ENCODE data around the gene MATCAP1.

MATCAP1 gene

GRCh38 chr16:67207249-67208091 lies 23.7 kb upstream of the MATCAP1 start:
- no peak for DNase-seq

GRCh38 chr16:67206838-67207248 lies 23.1 kb upstream of the MATCAP1 start:
- DNase-seq: no peak

DNA sequence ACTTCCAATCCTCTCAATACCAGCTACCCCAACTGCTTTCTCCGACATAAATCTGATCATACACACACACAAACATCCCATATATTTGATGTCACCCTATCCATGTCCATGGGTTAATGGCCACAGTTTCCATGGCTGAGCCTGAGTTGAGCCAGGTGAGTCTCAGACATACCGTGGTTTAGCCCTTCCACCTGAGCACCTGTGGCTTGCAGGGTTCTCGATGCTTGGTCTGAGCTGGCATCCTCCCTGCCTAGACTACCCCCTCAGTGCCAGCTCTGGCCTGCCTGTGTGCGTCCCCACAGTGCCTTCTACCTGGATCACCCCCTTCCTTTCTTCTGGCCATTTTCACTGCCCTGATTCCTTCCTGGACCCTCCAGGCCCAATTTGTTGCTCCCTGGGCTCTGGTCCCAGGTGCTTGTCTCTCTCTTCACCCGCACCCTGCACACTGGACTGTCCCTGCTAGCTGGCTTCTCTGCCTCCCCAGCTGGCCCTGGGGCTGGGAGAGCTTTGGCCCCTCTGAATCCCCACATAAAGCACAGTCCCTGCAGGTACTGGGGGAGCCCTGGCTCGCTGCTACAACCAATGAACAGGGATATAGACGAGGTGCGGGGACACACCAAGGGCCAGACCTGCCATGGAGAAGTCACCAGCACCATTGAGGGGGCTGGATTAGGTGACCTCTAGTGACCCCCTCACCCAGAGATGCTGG lies 22.5 kb upstream of the MATCAP1 start:
- DNase-seq: no peak

- DNase-seq: no peak
These were observed 20.3 kb upstream of the MATCAP1 start for GRCh38 chr16:67204076-67204475.

DNA sequence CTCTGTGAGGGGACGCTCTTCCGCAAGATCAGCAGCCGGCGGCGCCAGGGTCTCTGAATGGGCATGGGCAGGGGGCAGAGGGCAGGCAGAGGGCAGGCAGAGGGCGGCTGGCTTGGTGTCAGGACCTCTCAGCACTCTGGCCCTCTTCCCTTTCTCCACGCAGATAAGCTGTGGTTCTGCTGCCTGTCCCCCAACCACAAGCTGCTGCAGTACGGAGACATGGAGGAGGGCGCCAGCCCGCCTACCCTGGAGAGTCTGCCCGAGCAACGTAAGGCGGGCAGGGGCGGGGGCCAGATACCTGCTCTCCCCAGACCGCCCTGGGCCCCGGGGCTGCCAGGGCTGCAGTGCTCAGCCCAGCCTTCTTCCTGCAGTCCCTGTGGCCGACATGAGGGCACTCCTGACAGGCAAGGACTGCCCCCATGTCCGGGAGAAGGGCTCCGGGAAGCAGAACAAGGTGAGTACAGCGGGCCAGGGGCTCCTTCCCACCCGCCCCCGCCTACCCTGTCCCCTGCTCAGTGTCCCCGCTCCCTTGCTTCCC lies 19.3 kb upstream of the MATCAP1 start:
- no peak for DNase-seq

- DNase-seq: no peak
These were observed 18.7 kb upstream of the MATCAP1 start for GRCh38 chr16:67202426-67202825.

DNA sequence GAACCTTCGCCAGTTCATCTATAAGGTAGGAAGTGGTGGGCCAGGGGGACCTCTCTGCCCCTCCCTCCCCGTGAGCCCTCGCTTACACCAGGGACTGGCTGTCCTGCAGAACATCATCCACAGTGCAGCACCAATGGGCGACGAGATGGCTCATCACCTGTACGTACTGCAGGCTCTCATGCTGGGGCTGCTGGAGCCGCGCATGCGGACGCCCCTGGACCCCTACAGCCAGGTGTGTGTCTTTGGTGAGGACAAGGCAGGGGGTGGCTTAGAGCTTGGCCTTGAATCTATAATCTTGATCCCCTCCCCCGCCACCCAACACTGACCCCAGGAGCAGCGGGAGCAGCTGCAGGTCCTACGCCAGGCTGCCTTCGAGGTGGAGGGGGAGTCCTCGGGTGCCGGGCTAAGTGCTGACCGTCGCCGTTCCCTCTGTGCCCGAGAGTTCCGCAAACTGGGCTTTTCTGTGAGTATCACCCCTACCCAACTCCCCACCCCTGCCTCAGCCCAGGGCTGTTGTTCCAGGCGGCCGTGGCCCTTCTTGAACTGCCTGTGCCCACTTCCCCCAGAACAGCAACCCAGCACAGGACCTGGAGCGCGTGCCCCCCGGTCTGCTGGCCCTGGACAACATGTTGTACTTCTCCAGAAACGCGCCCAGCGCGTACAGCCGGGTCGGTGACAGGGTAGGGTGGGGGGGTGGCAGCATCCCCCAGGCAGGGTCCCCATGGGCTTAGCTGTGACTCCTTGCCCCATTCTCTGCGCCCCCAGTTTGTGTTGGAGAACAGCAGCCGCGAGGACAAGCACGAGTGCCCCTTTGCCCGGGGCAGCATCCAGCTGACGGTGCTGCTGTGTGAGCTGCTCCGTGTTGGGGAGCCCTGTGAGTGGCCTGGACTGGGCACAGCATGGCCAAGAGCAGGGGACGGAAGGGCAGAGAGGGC lies 17.9 kb upstream of the MATCAP1 start:
- DNase-seq: no peak

- DNase-seq: no peak
These were observed 16.7 kb upstream of the MATCAP1 start for GRCh38 chr16:67200491-67200890.

- DNase-seq: no peak
These were observed 16.0 kb upstream of the MATCAP1 start for GRCh38 chr16:67199808-67200198.

DNA sequence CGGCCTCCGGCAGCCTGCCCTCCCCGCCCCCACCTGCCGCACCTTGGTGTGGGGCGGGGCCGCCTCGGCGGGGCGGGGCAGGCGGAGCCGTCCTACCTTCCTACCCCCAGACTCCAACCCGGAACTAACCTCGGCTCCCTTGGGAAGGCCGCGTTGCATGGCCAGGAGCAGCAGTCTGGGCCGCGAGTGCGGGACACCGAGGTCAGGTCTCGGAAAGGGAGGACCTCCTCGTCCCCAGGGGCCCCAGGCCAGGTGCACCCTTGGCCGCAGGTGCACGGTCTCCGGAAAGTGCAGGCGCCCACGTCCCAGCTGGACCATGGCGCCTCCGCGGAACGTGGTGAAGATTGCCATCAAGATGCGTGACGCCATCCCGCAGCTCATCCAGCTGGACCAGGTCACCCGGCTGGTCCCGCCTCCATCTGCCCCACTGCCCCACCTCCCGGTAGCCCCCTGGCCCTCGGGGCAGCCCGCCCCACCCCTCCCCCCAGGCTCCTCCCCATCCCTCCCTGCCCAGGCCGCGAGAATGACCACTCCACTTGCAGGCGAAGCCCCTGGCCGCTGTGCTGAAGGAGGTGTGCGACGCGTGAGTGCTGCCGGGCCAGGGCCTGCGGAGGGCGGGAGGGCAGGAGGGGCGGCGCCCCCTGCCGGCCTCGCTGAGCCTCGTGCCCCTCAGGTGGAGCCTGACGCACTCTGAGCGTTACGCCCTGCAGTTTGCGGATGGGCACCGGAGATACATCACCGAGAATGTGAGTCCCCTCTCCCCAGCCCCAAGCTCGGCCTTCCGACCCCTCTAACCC lies 15.4 kb upstream of the MATCAP1 start, which contains the start of gene ELMO3:
Gene ELMO3, plus strand, starts transcription at position 121 of the 797 bp plus-strand sequence. Its CDS starts 196 bp downstream, at position 317.
- peak; percentile 4 for DNase-seq

GRCh38 chr16:67198238-67198734 lies 14.5 kb upstream of the MATCAP1 start:
- peak; percentile 19 for DNase-seq

DNA sequence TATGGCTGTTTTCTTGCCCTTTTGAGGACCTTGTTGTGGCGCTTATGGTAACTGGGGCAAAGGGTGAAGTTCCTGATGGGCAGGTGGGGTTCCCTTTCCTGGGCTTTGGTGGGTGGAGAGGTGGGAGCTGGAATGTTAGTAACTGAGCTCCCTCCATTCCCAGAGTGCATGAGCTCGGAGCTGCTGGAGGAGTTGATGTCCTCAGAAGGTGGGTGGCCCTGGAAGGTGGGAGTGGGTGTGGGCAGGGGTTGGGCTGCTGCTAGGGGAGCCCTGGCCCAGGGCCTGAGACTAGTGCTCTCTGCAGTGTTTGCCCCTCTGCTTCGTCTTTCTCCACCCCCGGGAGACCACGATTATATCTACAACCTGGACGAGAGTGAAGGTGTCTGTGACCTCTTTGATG lies 13.9 kb upstream of the MATCAP1 start:
- no peak for DNase-seq

DNA sequence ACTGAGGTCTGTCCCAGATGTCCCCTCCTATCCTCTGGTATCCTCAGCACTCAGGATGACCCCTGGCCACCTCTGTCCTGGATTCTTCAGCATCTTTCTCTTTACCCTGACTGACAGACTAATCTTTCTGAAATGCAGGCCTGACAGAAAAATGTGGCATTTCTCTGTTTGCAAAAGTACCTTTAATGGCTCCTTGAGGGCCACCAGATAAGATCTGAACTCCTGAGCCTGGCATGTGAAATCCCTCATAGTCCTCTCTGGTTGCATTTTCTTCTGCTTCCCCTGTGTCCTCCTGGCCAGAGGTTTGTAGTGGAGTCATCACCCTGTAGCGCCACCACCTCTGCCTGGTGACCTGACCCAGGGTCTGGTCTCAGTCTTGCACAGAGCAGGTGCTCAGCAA lies 13.1 kb upstream of the MATCAP1 start:
- DNase-seq: no peak

GRCh38 chr16:67195676-67196075 lies 11.9 kb upstream of the MATCAP1 start:
- no peak for DNase-seq

GRCh38 chr16:67194260-67194659 lies 10.5 kb upstream of the MATCAP1 start:
- no peak for DNase-seq

DNA sequence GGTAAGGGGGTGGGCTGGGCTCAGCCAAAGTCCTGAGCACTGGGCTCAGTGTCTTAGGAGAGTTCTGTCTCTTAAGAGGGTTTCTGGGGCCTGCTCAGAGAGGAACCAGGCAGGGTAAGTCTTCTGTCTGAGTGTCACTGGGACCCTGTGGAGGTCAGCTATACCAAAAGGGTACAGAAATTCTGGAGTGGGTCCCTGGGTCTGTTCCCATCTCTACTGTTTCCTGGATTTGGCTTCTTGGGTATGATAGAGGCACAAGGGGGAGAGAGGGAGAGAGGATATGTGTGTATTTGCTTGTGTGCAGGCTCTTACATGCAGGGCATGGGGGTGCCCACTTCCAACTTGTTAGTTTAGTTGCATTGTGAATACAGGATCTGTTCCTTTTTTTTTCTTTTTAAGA lies 9.8 kb upstream of the MATCAP1 start:
- DNase-seq: no peak

DNA sequence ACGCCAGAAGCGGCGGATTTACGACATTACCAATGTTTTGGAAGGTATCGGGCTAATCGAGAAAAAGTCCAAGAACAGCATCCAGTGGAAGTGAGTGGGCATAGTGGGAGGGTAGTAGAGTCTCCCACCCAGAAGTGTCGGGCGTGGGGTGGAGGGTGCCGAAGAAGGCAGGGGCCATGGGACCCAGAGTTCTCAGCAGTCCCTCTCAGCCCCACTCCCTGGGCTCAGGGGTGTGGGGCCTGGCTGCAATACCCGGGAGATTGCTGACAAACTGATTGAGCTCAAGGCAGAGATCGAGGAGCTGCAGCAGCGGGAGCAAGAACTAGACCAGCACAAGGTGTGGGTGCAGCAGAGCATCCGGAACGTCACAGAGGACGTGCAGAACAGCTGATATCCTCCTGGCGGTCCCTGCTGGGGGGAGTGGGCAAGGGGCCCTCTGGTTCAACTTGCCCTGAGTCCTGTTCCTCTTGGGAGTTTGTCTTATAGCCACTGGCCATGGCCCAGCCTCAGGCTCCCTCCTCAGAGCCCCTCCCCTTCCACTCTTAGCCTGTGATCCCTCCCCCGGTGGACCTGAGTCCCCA lies 9.1 kb upstream of the MATCAP1 start:
- DNase-seq: no peak

- DNase-seq: peak; percentile 31
These were observed 8.4 kb upstream of the MATCAP1 start, which contains the start of gene E2F4 for GRCh38 chr16:67191995-67192681. TSS of gene E2F4 (plus strand) at chr16:67192155. CDS start at chr16:67192228, 73 bp downstream.

DNA sequence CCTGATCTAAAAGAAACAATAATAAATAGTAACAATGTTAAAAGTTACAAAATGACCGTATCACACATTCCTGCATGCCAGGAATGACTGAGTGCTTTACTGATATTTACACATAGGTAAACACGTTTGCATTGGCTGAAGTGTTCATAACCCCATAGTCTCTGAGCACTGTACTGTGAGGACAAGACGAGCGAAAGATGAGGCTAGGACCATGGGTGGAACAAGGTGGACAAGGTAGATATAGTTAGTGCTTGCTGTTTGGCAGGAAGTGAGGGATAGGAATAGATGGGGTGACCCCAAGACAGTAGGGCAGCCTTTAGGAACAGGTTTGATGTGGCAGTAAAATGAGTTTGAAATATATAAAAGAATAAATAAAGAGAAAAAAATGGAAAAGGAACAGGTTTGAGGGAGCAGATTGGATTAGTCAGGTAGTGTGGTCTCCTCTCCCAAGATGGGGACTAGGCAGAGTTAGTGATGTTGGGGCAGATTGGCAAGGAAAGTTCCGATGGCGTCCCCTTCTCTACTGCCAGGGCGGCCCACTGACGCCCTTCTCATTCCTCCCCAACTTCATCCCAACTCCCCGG lies 7.7 kb upstream of the MATCAP1 start:
- no peak for DNase-seq

All from NCI-H2029 treated with DMSO at 0.1 percent for 48 hours (cell line).